Stimulated activated CD8-positive, alpha-beta memory T cell treated with anti-CD3 and anti-CD28 coated beads, Interleukin-7, amount 100 ng/mL, for 48 hours (primary cell): Measurements from ENCODE around the gene PANK3.
"Not testable (repeated sequence)": the region's sequence is repeated elsewhere in the genome, so short reads cannot be mapped to it uniquely, and the experiment has no call there.

Experiments
- DNase-seq, 2 donors: peaks; one replicate each; pipeline ENCODE4 v3.0.0-alpha.2; 2020; ENCODE audit warnings: low read depth in 1 of 2; ENCODE audit errors: extremely low read depth in 1 of 2

Gene PANK3

GRCh38 chr5:168596122-168596521 lies 17.0 kb upstream of the PANK3 start:
- DNase-seq, result not testable (repeated sequence)

GRCh38 chr5:168592014-168592368 lies 12.8 kb upstream of the PANK3 start:
- no peak for DNase-seq

GRCh38 chr5:168591302-168592013 lies 12.3 kb upstream of the PANK3 start:
- DNase-seq, result no peak

- DNase-seq, result no peak
These were observed 11.5 kb upstream of the PANK3 start for GRCh38 chr5:168590666-168591065.

- DNase-seq, result no peak
These were observed 8.8 kb upstream of the PANK3 start for GRCh38 chr5:168587987-168588386.

GRCh38 chr5:168585119-168585856 lies 6.1 kb upstream of the PANK3 start:
- DNase-seq, result no peak

GRCh38 chr5:168583742-168584482 lies 4.7 kb upstream of the PANK3 start:
- no peak for DNase-seq

- DNase-seq, result not testable (repeated sequence)
These were observed 1.8 kb upstream of the PANK3 start for GRCh38 chr5:168580814-168581469.

GRCh38 chr5:168580227-168580508 lies 1.0 kb upstream of the PANK3 start:
- no peak for DNase-seq

GRCh38 chr5:168579488-168580226 lies 489 bp upstream of the PANK3 start:
- DNase-seq, result peak; percentile 97

GRCh38 chr5:168578006-168578405 lies 1.2 kb downstream of the PANK3 start:
- no peak for DNase-seq

GRCh38 chr5:168575391-168576372 lies 3.5 kb downstream of the PANK3 start:
- no peak for DNase-seq

GRCh38 chr5:168574156-168574555 lies 5.0 kb downstream of the PANK3 start:
- DNase-seq, result not testable (repeated sequence)

- not testable (repeated sequence) for DNase-seq
These were observed 5.5 kb downstream of the PANK3 start for GRCh38 chr5:168573663-168574062.

- DNase-seq, result no peak
These were observed 8.5 kb downstream of the PANK3 start for GRCh38 chr5:168570490-168571328.

GRCh38 chr5:168568738-168569137 lies 10.4 kb downstream of the PANK3 start:
- DNase-seq, result no peak

- DNase-seq, result no peak
These were observed 15.2 kb downstream of the PANK3 start for GRCh38 chr5:168563959-168564358.

- DNase-seq, result no peak
These were observed 16.9 kb downstream of the PANK3 start for GRCh38 chr5:168562279-168562678.

- no peak for DNase-seq
These were observed 21.8 kb downstream of the PANK3 start for GRCh38 chr5:168557389-168557788.
